H1 (cell line): Measurements from ENCODE around the gene SSH2. TPM values are rescaled to one million over a fixed set of nuclear protein-coding genes. Genes with fewer than 3 reads are reported as not detected.

Experiments used
- CTCF ChIA-PET: fragments of 300-600 bp; sonication (Branson Sonifier 250); formaldehyde crosslinking; loops from one replicate; lab custom pipeline; 2021; ENCODE audit not compliant: partially characterized antibody; lab: Charles Lee
- POLR2A ChIA-PET: fragments of 300-600 bp; sonication (Branson Sonifier 250); formaldehyde crosslinking; loops from one replicate; lab custom pipeline; 2021; ENCODE audit warnings: inconsistent platforms; ENCODE audit not compliant: partially characterized antibody; lab: Charles Lee
- DNase-seq, 2 experiments: peaks; one replicate each; pipeline versions ENCODE4 v3.0.0 to v3.0.0-alpha.2; 2010 to 2022; ENCODE audit warnings: low spot score in 2 of 2, low read depth in 1 of 2, mixed read lengths in 1 of 2
- FAIRE-seq: peaks from 2 replicates; lab custom pipeline; 2011; peaks lifted over from hg19 to GRCh38; lab: Jason Lieb, UNC
- H2AFZ ChIP-seq: 2 replicates; pipeline ENCODE4 v1.8.1; 2012; ENCODE audit warnings: low read length, inconsistent platforms
- H2AK5ac ChIP-seq: 2 replicates; pipeline ENCODE4 v1.6.1; 2013; ENCODE audit warnings: low read depth, low read length
- H2BK120ac ChIP-seq: replicated peaks from 2 replicates; pipeline ENCODE3; 2013; ENCODE audit warnings: low read depth, low read length, inconsistent platforms
- H2BK12ac ChIP-seq: 2 replicates; pipeline ENCODE4 v1.6.1; 2013; ENCODE audit warnings: low read depth, low read length
- H2BK15ac ChIP-seq: 2 replicates; pipeline ENCODE4 v1.6.1; 2013; ENCODE audit warnings: low read length
- H2BK20ac ChIP-seq: 2 replicates; pipeline ENCODE4 v1.6.1; 2013; ENCODE audit warnings: low read length
- H2BK5ac ChIP-seq: 2 replicates; pipeline ENCODE4 v1.6.1; 2013; ENCODE audit warnings: low read depth, low read length
- H3K14ac ChIP-seq: 2 replicates; pipeline ENCODE4 v1.6.1; 2013; ENCODE audit warnings: inconsistent platforms; ENCODE audit not compliant: insufficient read length
- H3K18ac ChIP-seq: 2 replicates; pipeline ENCODE4 v1.6.1; 2013; ENCODE audit warnings: low read length; ENCODE audit errors: extremely low read depth
- H3K23ac ChIP-seq: 2 replicates; pipeline ENCODE4 v1.6.1; 2013; ENCODE audit warnings: inconsistent platforms; ENCODE audit not compliant: insufficient read length
- H3K23me2 ChIP-seq: 2 replicates; pipeline ENCODE4 v1.6.1; 2013; ENCODE audit warnings: low read depth, low read length
- H3K27ac ChIP-seq: 2 replicates; pipeline ENCODE4 v1.6.1; 2011; ENCODE audit warnings: low read depth, low read length, inconsistent platforms
- H3K27me3 ChIP-seq, 4 experiments: replicated peaks in 1 of 4; 1 replicate in 1 of 4; 2 replicates in 3 of 4; pipeline versions ENCODE4 v1.6.1 to v1.8.1; 2011 to 2013; ENCODE audit warnings: low read length in 3 of 4, mild to moderate bottlenecking in 3 of 4, inconsistent platforms in 2 of 4, mixed read lengths in 2 of 4, moderate library complexity in 1 of 4; ENCODE audit not compliant: control insufficient read depth in 3 of 4, insufficient read depth in 3 of 4; ENCODE audit errors: extremely low read depth in 1 of 4
- H3K36me3 ChIP-seq, 4 experiments: 2 replicates each; pipeline versions ENCODE4 v1.6.1 to v1.8.1; 2011 to 2013; ENCODE audit warnings: mild to moderate bottlenecking in 4 of 4, low read length in 3 of 4, moderate library complexity in 2 of 4, control low read depth in 1 of 4, inconsistent platforms in 1 of 4; ENCODE audit not compliant: insufficient read depth in 4 of 4, control insufficient read depth in 2 of 4
- H3K4ac ChIP-seq: replicated peaks from 2 replicates; pipeline ENCODE3; 2013; ENCODE audit warnings: low read length, low read depth, mixed read lengths, inconsistent platforms; ENCODE audit not compliant: insufficient read length
- H3K4me1 ChIP-seq, 4 experiments: replicated peaks in 1 of 4; 1 replicate in 1 of 4; 2 replicates in 3 of 4; pipeline versions ENCODE4 v1.6.1 to v1.8.1; 2011 to 2013; ENCODE audit warnings: low read length in 3 of 4, inconsistent platforms in 2 of 4, mixed read lengths in 1 of 4; ENCODE audit not compliant: insufficient read depth in 4 of 4, control insufficient read depth in 3 of 4
- H3K4me2 ChIP-seq, 2 experiments: 2 replicates each; pipeline versions ENCODE4 v1.6.1 to v1.8.1; 2011 to 2013; ENCODE audit warnings: low read depth in 2 of 2, low read length in 2 of 2, control low read depth in 1 of 2, inconsistent platforms in 1 of 2, mild to moderate bottlenecking in 1 of 2; ENCODE audit not compliant: insufficient read depth in 1 of 2
- H3K4me3 ChIP-seq, 4 experiments: fragments of 200-600, 300-600 bp in 1 of 4; sonication (generic), shearing (Covaris generic), sonication (Bioruptor Twin) in 1 of 4; 2 replicates each; pipeline versions ENCODE4 v1.5.1 to v1.8.1; 2011 to 2016; ENCODE audit warnings: low read length in 4 of 4, low read depth in 3 of 4, control low read depth in 2 of 4, inconsistent platforms in 2 of 4, mild to moderate bottlenecking in 2 of 4, mixed read lengths in 1 of 4, moderate library complexity in 1 of 4; ENCODE audit not compliant: insufficient read depth in 2 of 4; ENCODE audit errors: extremely low read depth in 1 of 4
- H3K56ac ChIP-seq: replicated peaks from 2 replicates; pipeline ENCODE3; 2013; ENCODE audit warnings: low read depth, mild to moderate bottlenecking, mixed read lengths, low read length, inconsistent platforms; ENCODE audit not compliant: insufficient read length
- H3K79me1 ChIP-seq: 2 replicates; pipeline ENCODE4 v1.6.1; 2013; ENCODE audit warnings: low read depth, low read length, control low read depth
- H3K79me2 ChIP-seq, 2 experiments: 2 replicates each; pipeline versions ENCODE4 v1.6.1 to v1.8.1; 2012 to 2013; ENCODE audit warnings: low read length in 2 of 2, mild to moderate bottlenecking in 2 of 2, inconsistent platforms in 1 of 2; ENCODE audit not compliant: insufficient read depth in 2 of 2, control insufficient read depth in 1 of 2
- H3K9ac ChIP-seq, 4 experiments: replicated peaks in 1 of 4; 1 replicate in 1 of 4; 2 replicates in 3 of 4; pipeline versions ENCODE4 v1.6.1 to v1.8.1; 2011 to 2013; ENCODE audit warnings: low read depth in 3 of 4, low read length in 3 of 4, control low read depth in 2 of 4, mild to moderate bottlenecking in 2 of 4, moderate library complexity in 2 of 4, inconsistent platforms in 1 of 4; ENCODE audit errors: extremely low read depth in 1 of 4
- H3K9me3 ChIP-seq, 2 experiments: 2 replicates each; pipeline versions ENCODE4 v1.6.1 to v1.8.1; 2012 to 2013; ENCODE audit warnings: mild to moderate bottlenecking in 2 of 2, moderate library complexity in 2 of 2, control low read depth in 1 of 2, inconsistent platforms in 1 of 2, low read depth in 1 of 2, low read length in 1 of 2, mixed read lengths in 1 of 2; ENCODE audit not compliant: insufficient read depth in 2 of 2
- H4K20me1 ChIP-seq, 2 experiments: replicated peaks in 1 of 2; 2 replicates each; pipeline versions ENCODE3 to v1.8.1; 2011 to 2013; ENCODE audit warnings: inconsistent platforms in 2 of 2, low read length in 2 of 2, mild to moderate bottlenecking in 1 of 2; ENCODE audit not compliant: insufficient read depth in 2 of 2, control insufficient read depth in 1 of 2
- H4K5ac ChIP-seq: 2 replicates; pipeline ENCODE4 v1.6.1; 2013; ENCODE audit warnings: low read length, low read depth, mixed read lengths, inconsistent platforms; ENCODE audit not compliant: insufficient read length
- H4K8ac ChIP-seq: 2 replicates; pipeline ENCODE4 v1.8.0; 2013; ENCODE audit warnings: mild to moderate bottlenecking, moderate library complexity, low read length, inconsistent platforms; ENCODE audit not compliant: insufficient read depth; ENCODE audit errors: extremely low read depth
- H4K91ac ChIP-seq: replicated peaks from 2 replicates; pipeline ENCODE3; 2013; ENCODE audit warnings: low read length, mixed read lengths, inconsistent platforms; ENCODE audit not compliant: insufficient read length
- CHD2 ChIP-seq: IDR thresholded peaks from 2 replicates; pipeline ENCODE4 v1.6.1; 2012; ENCODE audit warnings: low read length, improper control_type of control experiment
- CTBP2 ChIP-seq: IDR thresholded peaks from 2 replicates; pipeline ENCODE4 v1.7.0; 2011; ENCODE audit warnings: borderline replicate concordance, mild to moderate bottlenecking, moderate library complexity, mixed read lengths, low read length; ENCODE audit not compliant: insufficient read depth, insufficient read length
- EZH2 ChIP-seq: fragments of 200-600 bp; sonication (generic); IDR thresholded peaks from 2 replicates; pipeline ENCODE4 v1.7.1; 2012; ENCODE audit warnings: low read depth, mild to moderate bottlenecking, moderate library complexity, low read length, inconsistent platforms; ENCODE audit not compliant: severe bottlenecking
- FOSL1 ChIP-seq: IDR thresholded peaks from 2 replicates; pipeline ENCODE4 v1.6.1; 2011; ENCODE audit warnings: mild to moderate bottlenecking, low read depth, low read length, moderate library complexity; ENCODE audit not compliant: insufficient read depth
- HDAC2 ChIP-seq, 2 experiments: fragments of 300-600 bp in 1 of 2; sonication (generic) in 1 of 2; IDR thresholded peaks; 2 replicates each; pipeline ENCODE4 v1.6.1; 2011 to 2012; ENCODE audit warnings: low read depth in 2 of 2, low read length in 2 of 2, mild to moderate bottlenecking in 2 of 2, moderate library complexity in 2 of 2, borderline replicate concordance in 1 of 2, inconsistent platforms in 1 of 2
- PHF8 ChIP-seq: fragments of 200-600 bp; sonication (generic); conservative IDR thresholded peaks from 2 replicates; pipeline ENCODE4 v1.7.1; 2012; ENCODE audit warnings: low read depth, mild to moderate bottlenecking, inconsistent platforms, low read length, moderate library complexity
- RAD21 ChIP-seq, 2 experiments: IDR thresholded peaks in 1 of 2; conservative IDR thresholded peaks in 1 of 2; 2 replicates each; pipeline ENCODE4 v1.6.1; 2011; ENCODE audit warnings: low read depth in 2 of 2, low read length in 2 of 2, improper control_type of control experiment in 1 of 2, inconsistent platforms in 1 of 2, mild to moderate bottlenecking in 1 of 2, moderate library complexity in 1 of 2
- SIRT6 ChIP-seq: IDR thresholded peaks from one replicate; pipeline ENCODE4 v1.7.1; 2012; ENCODE audit warnings: low read length, inconsistent platforms
- SP4 ChIP-seq: IDR thresholded peaks from 2 replicates; pipeline ENCODE4 v1.6.1; 2012; ENCODE audit warnings: low read length, inconsistent platforms
- TCF12 ChIP-seq: IDR thresholded peaks from 2 replicates; pipeline ENCODE4 v1.6.1; 2011; ENCODE audit warnings: low read depth, mild to moderate bottlenecking, low read length
- YY1 ChIP-seq: IDR thresholded peaks from 2 replicates; pipeline ENCODE4 v1.6.1; 2011; ENCODE audit warnings: low read depth, mild to moderate bottlenecking, low read length
- WGBS, 2 experiments: shearing (Covaris generic) in 1 of 2; methylation state at CpG; one replicate each; pipeline versions ENCODE4 v1.1.6 to v1.1.7; 2013 to 2015; ENCODE audit warnings: low lambda C conversion rate in 2 of 2, mixed read lengths in 2 of 2, inconsistent platforms in 1 of 2, low coverage in 1 of 2, missing lambda C conversion rate in 1 of 2; ENCODE audit not compliant: insufficient replicate concordance in 2 of 2, insufficient coverage in 1 of 2, insufficient read length in 1 of 2; ENCODE audit errors: extremely low coverage in 1 of 2, missing lambda C conversion rate in 1 of 2; 5-methylcytosine and 5-hydroxymethylcytosine counted together
- polyA plus RNA-seq, 7 experiments: library from polyadenylated mRNA; depleted of rRNA in 3 of 7; stranded (reverse) in 5 of 7; unstranded in 2 of 7; fragments of >200 nt in 5 of 7; fragments of 200-250 nt in 2 of 7; gene quantifications; 1 replicate in 5 of 7; 2 replicates in 1 of 7; 4 replicates in 1 of 7; pipeline versions ENCODE4 v1.2.1 to v1.2.3, GENCODE V29; 2011 to 2013; ENCODE audit warnings: missing spikeins in 2 of 7, mixed read lengths in 2 of 7
- total RNA-seq: library from RNA; stranded (reverse); fragmentation: NEBNext Ultra II Directional; extraction: Animal tissue kit (Norgen Biotek cat#: 25700); gene quantifications from 2 replicates; pipeline ENCODE4 v1.2.1, GENCODE V29; 2021
- TF ChIP-seq, protein P1 (sequence below): IDR thresholded peaks from 2 replicates; pipeline ENCODE4 v1.6.1; 2012; ENCODE audit warnings: inconsistent platforms
- TF ChIP-seq, protein P2 (sequence below): IDR thresholded peaks from 2 replicates; pipeline ENCODE4 v1.6.1; 2012; ENCODE audit warnings: inconsistent platforms

The SSH2 gene
- total and polyA plus RNA-seq, 2 of the 8 experiments (the other 6 are each of a cell fraction or from before 2014, with no cell fraction given), result 5.2 to 15.9 TPM

DNA sequence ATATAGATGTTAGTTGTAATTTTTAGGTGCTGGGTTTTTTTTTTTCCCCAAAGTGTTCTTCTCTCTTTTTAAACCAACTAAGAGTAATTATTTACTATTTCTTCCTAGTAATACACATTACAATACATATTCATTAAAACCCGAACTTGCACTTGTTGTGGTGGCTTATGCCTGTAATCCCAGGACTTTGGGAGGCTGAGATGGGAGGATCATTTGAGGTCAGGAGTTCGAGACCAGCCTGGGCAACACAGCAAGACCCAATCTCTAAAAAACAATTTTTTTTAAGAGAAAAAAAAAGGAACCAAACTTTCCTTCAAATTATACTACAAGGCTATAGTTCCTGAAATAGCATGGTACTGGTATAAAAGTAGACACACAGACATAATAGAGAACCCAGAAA, 15.3 kb upstream of the SSH2 start:
- no peak overlapping the region for H3K4ac ChIP-seq
- H3K56ac ChIP-seq, result no peak overlapping the region
- H3K79me1 ChIP-seq, result no peaks in the 10 kb centered on the region
- H4K8ac ChIP-seq, result no peak overlapping the region
- H2BK120ac ChIP-seq, result no peak overlapping the region
- DNase-seq (no peak), FAIRE-seq (no peak)
- H2BK12ac ChIP-seq, result no peak overlapping the region
- H2AK5ac ChIP-seq, result no peak overlapping the region
- H3K4me3 ChIP-seq, result no peak overlapping the region
- no peaks in the 10 kb centered on the region for H3K27me3 ChIP-seq
- ChIA-PET CTCF (interaction anchor here (1.0 kb wide), 1 partner anchor 14 kb away, joined by 3 read pairs; no protein-coding TSS in a partner anchor), POLR2A (no interaction called here)
- H4K91ac ChIP-seq, result no peak overlapping the region
- no peak overlapping the region for H2BK20ac ChIP-seq
- H2AFZ ChIP-seq, result no peak overlapping the region
- H3K23me2 ChIP-seq, result no peaks in the 10 kb centered on the region
- H4K5ac ChIP-seq, result no peak overlapping the region
- no peaks in the 10 kb centered on the region for H3K36me3 ChIP-seq
- no peaks in the 10 kb centered on the region for H3K79me2 ChIP-seq
- no peak overlapping the region for H3K14ac ChIP-seq
- H2BK15ac ChIP-seq, result no peak overlapping the region
- H3K18ac ChIP-seq, result no peak overlapping the region
- no peaks in the 10 kb centered on the region for H4K20me1 ChIP-seq
- no peak overlapping the region for H3K23ac ChIP-seq
- no peaks in the 10 kb centered on the region for H3K4me1 ChIP-seq
- H3K4me2 ChIP-seq, result no peak overlapping the region
- no peak overlapping the region for H2BK5ac ChIP-seq
- no peak overlapping the region for H3K27ac ChIP-seq
- no peaks in the 10 kb centered on the region for H3K9me3 ChIP-seq
- no peak overlapping the region for H3K9ac ChIP-seq
- 74 to 100% methylated on average over 1 to 2 of the region's 2 CpGs for WGBS, 2 experiments
- no peak for TF ChIP-seq CHD2
- no peak for TF ChIP-seq EZH2
- no peak for TF ChIP-seq FOSL1
- TF ChIP-seq, protein P1, sequence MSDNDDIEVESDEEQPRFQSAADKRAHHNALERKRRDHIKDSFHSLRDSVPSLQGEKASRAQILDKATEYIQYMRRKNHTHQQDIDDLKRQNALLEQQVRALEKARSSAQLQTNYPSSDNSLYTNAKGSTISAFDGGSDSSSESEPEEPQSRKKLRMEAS, result no peak
- TF ChIP-seq RAD21 (IDR thresholded peaks at IDR 0.05 in 1 of 2, conservative IDR thresholded peaks at IDR 0.05 in 1 of 2; ENCODE audit: low read depth in 2 of 2, low read length in 2 of 2), result no peak
- TF ChIP-seq, protein P2, sequence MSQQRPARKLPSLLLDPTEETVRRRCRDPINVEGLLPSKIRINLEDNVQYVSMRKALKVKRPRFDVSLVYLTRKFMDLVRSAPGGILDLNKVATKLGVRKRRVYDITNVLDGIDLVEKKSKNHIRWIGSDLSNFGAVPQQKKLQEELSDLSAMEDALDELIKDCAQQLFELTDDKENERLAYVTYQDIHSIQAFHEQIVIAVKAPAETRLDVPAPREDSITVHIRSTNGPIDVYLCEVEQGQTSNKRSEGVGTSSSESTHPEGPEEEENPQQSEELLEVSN, result no peak
- TF ChIP-seq TCF12, result no peak
- TF ChIP-seq HDAC2 (IDR thresholded peaks at IDR 0.05; ENCODE audit: borderline replicate concordance in 1 of 2, low read depth in 2 of 2, low read length in 2 of 2), result no peak
- TF ChIP-seq CTBP2, result no peak
- TF ChIP-seq SP4, result no peak
- TF ChIP-seq PHF8, result no peak
- no peak for TF ChIP-seq SIRT6
- no peak for TF ChIP-seq YY1
